Activated CD8-positive, alpha-beta T cell treated with anti-CD3 and anti-CD28 coated beads for 36 hours (primary cell): ENCODE data around the gene INTS11. TPM values are rescaled to one million over a fixed set of nuclear protein-coding genes. Genes with fewer than 3 reads are reported as not detected.

Experiments used
- ATAC-seq: fragments of 200-7000 bp; cut with Tn5 transposase; one replicate; pipeline ENCODE4 v1.10.0; 2021; ENCODE audit warnings: mild to moderate bottlenecking, moderate library complexity
- CTCF ChIA-PET: fragments of 350-600 bp; sonication (Branson Sonifier 250); formaldehyde crosslinking; loops from one replicate; lab custom pipeline; 2021; ENCODE audit warnings: antibody characterized with exemption; lab: Charles Lee
- POLR2A ChIA-PET: fragments of 350-600 bp; sonication (Branson Sonifier 250); formaldehyde crosslinking; loops from one replicate; lab custom pipeline; 2021; ENCODE audit warnings: antibody characterized with exemption; lab: Charles Lee
- DNase-seq: peaks from one replicate; pipeline ENCODE4 v3.0.0-alpha.2; 2020
- H3K27ac Mint-ChIP-seq: one replicate; pipeline ENCODE4 v1.8.0; 2021; ENCODE audit warnings: mild to moderate bottlenecking, mixed read lengths
- H3K27me3 Mint-ChIP-seq: one replicate; pipeline ENCODE4 v1.8.0; 2021; ENCODE audit warnings: mixed read lengths
- H3K36me3 Mint-ChIP-seq: one replicate; pipeline ENCODE4 v1.8.0; 2021; ENCODE audit warnings: low read depth, mixed read lengths
- H3K4me1 Mint-ChIP-seq: one replicate; pipeline ENCODE4 v1.8.0; 2021; ENCODE audit warnings: low read depth, mixed read lengths
- H3K4me3 Mint-ChIP-seq: one replicate; pipeline ENCODE4 v1.8.0; 2021; ENCODE audit warnings: mild to moderate bottlenecking, moderate library complexity, mixed read lengths
- H3K9me3 Mint-ChIP-seq: one replicate; pipeline ENCODE4 v1.8.0; 2021; ENCODE audit warnings: mixed read lengths
- intact Hi-C: fragments of 100-400 bp; cut with micrococcal nuclease; formaldehyde crosslinking; loops from one replicate; pipeline ENCODE4 v1.10.0; 2022
- total RNA-seq, 2 experiments: library from RNA; stranded (reverse); gene quantifications; one replicate each; pipeline ENCODE4 v1.2.3, GENCODE V29; 2021
- TF ChIP-seq, protein P1 (sequence below): fragments of 200-600 bp; IDR thresholded peaks from one replicate; pipeline ENCODE4 v1.8.0; 2022; ENCODE audit warnings: antibody characterized with exemption, mild to moderate bottlenecking

Gene INTS11
- total RNA-seq, 2 experiments from 2014 or later: 110 to 122 TPM

- intact Hi-C loops: no loop called here
- H3K27ac Mint-ChIP-seq: no peak overlapping the region
- no peaks in the 10 kb centered on the region for H3K36me3 Mint-ChIP-seq
- H3K4me3 Mint-ChIP-seq: no peak overlapping the region
- TF ChIP-seq, protein P1, sequence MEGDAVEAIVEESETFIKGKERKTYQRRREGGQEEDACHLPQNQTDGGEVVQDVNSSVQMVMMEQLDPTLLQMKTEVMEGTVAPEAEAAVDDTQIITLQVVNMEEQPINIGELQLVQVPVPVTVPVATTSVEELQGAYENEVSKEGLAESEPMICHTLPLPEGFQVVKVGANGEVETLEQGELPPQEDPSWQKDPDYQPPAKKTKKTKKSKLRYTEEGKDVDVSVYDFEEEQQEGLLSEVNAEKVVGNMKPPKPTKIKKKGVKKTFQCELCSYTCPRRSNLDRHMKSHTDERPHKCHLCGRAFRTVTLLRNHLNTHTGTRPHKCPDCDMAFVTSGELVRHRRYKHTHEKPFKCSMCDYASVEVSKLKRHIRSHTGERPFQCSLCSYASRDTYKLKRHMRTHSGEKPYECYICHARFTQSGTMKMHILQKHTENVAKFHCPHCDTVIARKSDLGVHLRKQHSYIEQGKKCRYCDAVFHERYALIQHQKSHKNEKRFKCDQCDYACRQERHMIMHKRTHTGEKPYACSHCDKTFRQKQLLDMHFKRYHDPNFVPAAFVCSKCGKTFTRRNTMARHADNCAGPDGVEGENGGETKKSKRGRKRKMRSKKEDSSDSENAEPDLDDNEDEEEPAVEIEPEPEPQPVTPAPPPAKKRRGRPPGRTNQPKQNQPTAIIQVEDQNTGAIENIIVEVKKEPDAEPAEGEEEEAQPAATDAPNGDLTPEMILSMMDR: no peak
- POLR2A ChIA-PET: no interaction called here
- DNase-seq (no peak), ATAC-seq (no peak)
- no peaks in the 10 kb centered on the region for H3K9me3 Mint-ChIP-seq
- no peaks in the 10 kb centered on the region for H3K27me3 Mint-ChIP-seq
- CTCF ChIA-PET: interaction anchor here (0.7 to 1.1 kb wide), 2 partner anchors 12 to 13 kb away, joined by 3 read pairs; no protein-coding TSS in a partner anchor
- peaks cover 7% of the 10 kb centered on the region for H3K4me1 Mint-ChIP-seq
Observed at GRCh38 chr1:1278620-1279019, 45.8 kb downstream of the INTS11 start.

DNA sequence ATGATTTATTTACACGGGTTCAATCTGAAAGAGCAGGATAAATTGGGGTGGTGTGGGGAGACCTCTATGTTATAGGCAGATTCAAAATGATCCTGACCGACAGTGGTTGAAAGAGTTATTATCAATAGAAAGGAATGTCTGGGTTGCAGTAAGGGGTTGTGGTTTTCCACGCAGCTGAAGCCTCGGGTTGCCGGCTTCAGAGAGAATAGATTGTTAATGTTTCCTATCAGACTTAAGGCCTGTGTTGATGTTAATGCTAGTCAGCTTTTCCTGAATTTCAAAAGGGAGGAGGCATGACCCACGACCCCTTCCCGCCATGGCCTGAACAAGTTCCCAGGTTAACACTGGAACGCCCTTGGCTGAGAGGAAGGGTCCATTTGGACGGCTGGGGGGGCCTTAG, 48.6 kb downstream of the INTS11 start:
- Mint-ChIP-seq H3K27me3 (no peaks in the 10 kb centered on the region), H3K9me3 (no peaks in the 10 kb centered on the region), H3K27ac (no peak overlapping the region), H3K4me3 (peak overlapping the region; percentile 11), H3K4me1 (peaks cover 24% of the 10 kb centered on the region), H3K36me3 (peaks cover 18% of the 10 kb centered on the region)
- no peak for ATAC-seq
- CTCF ChIA-PET: no interaction called here
- intact Hi-C loops: no loop called here
- TF ChIP-seq, protein P1: no peak
- POLR2A ChIA-PET: interaction anchor here (1.0 to 1.4 kb wide), 2 partner anchors 9 to 11 kb away, joined by 3 read pairs; no protein-coding TSS in a partner anchor
- no peak for DNase-seq

DNA sequence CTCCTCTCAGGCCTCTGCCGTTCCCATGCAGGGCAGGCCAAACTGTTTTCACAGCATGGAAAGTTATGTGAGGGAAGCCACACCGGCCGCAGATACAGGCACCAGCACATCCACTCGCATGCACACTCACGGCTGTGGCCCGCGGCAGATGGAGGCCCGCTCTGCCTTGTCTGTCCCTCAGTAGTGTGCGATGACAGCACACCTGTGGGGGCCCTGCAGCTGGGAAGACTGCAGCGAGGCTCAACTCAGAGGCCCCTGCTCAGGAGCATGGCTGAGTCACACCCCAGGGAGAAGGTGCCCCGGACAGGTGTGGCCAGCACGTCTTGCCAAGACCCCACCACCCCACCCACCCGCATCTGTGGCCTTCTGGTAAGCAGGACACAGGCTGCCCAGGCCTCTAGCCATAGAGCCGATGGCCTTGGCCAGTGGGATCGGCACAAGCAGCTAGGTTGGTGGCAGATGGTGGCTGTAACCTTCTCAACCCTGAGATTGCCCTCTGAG, 49.5 kb downstream of the INTS11 start:
- H3K36me3 Mint-ChIP-seq: peaks cover 24% of the 10 kb centered on the region
- TF ChIP-seq, protein P1: no peak
- intact Hi-C loops: no loop called here
- H3K9me3 Mint-ChIP-seq: no peaks in the 10 kb centered on the region
- ATAC-seq (no peak), DNase-seq (no peak)
- peaks cover 33% of the 10 kb centered on the region for H3K4me1 Mint-ChIP-seq
- peak overlapping the region; percentile 70 for H3K4me3 Mint-ChIP-seq
- ChIA-PET POLR2A (interaction anchor here (0.9 to 1.4 kb wide), 3 partner anchors 10 to 20 kb away, joined by 3 read pairs; no protein-coding TSS in a partner anchor), CTCF (no interaction called here)
- no peaks in the 10 kb centered on the region for H3K27me3 Mint-ChIP-seq
- no peak overlapping the region for H3K27ac Mint-ChIP-seq

DNA sequence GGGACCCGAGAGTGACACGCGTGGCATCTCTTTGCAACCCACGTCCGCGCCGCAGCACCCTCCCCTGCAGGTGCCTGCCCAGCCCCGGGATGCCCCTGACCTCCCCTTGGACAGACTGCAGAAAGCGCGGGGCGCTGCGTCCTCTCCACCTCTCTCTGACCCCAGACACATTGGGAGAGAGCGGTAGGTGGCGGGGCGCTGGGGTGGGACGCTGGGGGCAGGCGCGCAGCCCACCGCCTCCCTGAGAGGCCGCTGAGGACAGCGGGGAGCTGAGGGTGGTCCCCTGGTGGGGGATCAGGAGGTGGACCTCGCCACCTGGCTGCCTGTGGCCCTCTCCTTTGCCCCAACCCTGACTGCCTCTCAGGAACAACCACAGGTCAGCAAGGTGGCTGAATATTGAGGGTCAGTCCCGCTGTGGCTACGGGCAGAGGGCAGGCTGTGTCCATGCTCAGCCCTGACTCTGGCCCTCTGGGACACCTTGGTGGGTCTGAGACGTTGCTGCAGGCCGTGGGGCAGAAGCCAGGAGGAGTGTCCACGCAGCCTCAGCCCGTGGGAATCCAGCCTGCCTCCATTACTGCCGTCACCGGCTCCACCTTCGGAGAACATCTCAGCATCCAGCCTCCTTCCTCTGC, 50.0 kb downstream of the INTS11 start:
- Mint-ChIP-seq H3K9me3 (no peaks in the 10 kb centered on the region), H3K4me3 (peak overlapping the region; percentile 70), H3K36me3 (peaks cover 24% of the 10 kb centered on the region), H3K27me3 (no peaks in the 10 kb centered on the region), H3K27ac (peak overlapping the region; percentile 52), H3K4me1 (peaks cover 37% of the 10 kb centered on the region)
- DNase-seq (no peak), ATAC-seq (no peak)
- ChIA-PET CTCF (no interaction called here), POLR2A (interaction anchor here (0.9 to 1.4 kb wide), 2 partner anchors 21 to 24 kb away, joined by 3 to 4 read pairs; no protein-coding TSS in a partner anchor)
- TF ChIP-seq, protein P1: no peak
- intact Hi-C loops: no loop called here
